Colonic mucosa (tissue), 4 donors: ENCODE results near the gene SKP1. TPM values are rescaled to one million over a fixed set of nuclear protein-coding genes. Genes with fewer than 3 reads are reported as not detected.

ENCODE experiments used
- DNase-seq: peaks from one replicate; pipeline ENCODE4 v3.0.0-alpha.2; 2020
- H3K27ac ChIP-seq: fragments of 200-600 bp; one replicate; pipeline ENCODE4 v1.8.0; 2021
- H3K27me3 ChIP-seq: fragments of 200-600 bp; one replicate; pipeline ENCODE4 v1.8.0; 2021
- H3K36me3 ChIP-seq: fragments of 200-600 bp; one replicate; pipeline ENCODE4 v1.8.0; 2021
- H3K4me1 ChIP-seq: fragments of 200-600 bp; one replicate; pipeline ENCODE4 v1.8.0; 2021; ENCODE audit warnings: mild to moderate bottlenecking
- H3K4me3 ChIP-seq: fragments of 200-600 bp; one replicate; pipeline ENCODE4 v1.8.0; 2021
- H3K9ac ChIP-seq, 2 donors: one replicate each; pipeline ENCODE4 v1.7.0; 2013; ENCODE audit warnings: control low read depth in 2 of 2, low read depth in 2 of 2, low read length in 2 of 2
- H3K9me3 ChIP-seq: fragments of 200-600 bp; one replicate; pipeline ENCODE4 v1.8.0; 2021
- intact Hi-C: fragments of 100-400 bp; cut with DNase I; formaldehyde crosslinking; loops from one replicate; pipeline ENCODE4 v1.14.1; 2022
- total RNA-seq, 2 donors: library from RNA; stranded (reverse); fragmentation: NEBNext Ultra II Directional in 1 of 2; extraction: Animal tissue kit (Norgen Biotek cat#: 25700) in 1 of 2; gene quantifications; one replicate each; pipeline ENCODE4 v1.2.1, GENCODE V29; 2021
- TF ChIP-seq, protein P1 (sequence below): fragments of 200-600 bp; IDR thresholded peaks from one replicate; pipeline ENCODE4 v1.8.0; 2022; ENCODE audit warnings: antibody characterized with exemption, mild to moderate bottlenecking
- donor health status: healthy.
- donor health status: DM: no; HTN: no; CAD: no.
- donor health status: DM: no; HTN: no; CAD: no.

SKP1 gene
- total RNA-seq, 2 donors from 2014 or later = 235 to 272 TPM

DNA sequence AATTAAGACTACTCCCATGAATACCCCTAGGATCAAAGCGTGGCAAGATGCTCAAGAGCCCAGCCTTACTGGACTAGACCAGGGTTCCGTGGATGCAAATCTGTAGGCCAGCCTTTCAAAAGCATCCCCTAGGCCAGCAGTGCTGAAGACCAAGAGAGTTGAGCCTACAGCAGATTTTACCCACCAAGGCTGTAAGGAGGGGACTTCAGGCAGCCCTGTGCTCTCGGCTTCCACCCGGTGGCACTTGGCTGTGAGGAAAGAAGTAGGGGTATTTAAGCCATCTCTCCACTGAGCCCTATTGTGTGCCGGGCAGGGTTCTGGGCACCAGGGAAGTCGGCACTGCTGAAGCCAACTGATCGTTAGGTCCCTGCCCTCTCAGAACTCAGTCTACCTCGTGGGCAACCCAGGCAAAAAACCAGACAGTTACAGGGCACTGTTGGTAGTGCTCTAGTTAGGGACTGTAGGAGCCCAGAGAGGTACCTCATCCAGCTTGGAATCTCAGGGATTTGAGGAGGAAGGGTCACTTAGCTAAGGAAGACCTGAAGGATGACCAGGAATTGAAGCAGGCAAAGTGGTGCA lies 36.8 kb downstream of the SKP1 start:
- no peak overlapping the region for H3K27ac ChIP-seq
- TF ChIP-seq, protein P1, sequence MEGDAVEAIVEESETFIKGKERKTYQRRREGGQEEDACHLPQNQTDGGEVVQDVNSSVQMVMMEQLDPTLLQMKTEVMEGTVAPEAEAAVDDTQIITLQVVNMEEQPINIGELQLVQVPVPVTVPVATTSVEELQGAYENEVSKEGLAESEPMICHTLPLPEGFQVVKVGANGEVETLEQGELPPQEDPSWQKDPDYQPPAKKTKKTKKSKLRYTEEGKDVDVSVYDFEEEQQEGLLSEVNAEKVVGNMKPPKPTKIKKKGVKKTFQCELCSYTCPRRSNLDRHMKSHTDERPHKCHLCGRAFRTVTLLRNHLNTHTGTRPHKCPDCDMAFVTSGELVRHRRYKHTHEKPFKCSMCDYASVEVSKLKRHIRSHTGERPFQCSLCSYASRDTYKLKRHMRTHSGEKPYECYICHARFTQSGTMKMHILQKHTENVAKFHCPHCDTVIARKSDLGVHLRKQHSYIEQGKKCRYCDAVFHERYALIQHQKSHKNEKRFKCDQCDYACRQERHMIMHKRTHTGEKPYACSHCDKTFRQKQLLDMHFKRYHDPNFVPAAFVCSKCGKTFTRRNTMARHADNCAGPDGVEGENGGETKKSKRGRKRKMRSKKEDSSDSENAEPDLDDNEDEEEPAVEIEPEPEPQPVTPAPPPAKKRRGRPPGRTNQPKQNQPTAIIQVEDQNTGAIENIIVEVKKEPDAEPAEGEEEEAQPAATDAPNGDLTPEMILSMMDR = no peak
- no peaks in the 10 kb centered on the region for H3K4me1 ChIP-seq
- DNase-seq = no peak
- H3K9me3 ChIP-seq = no peaks in the 10 kb centered on the region
- intact Hi-C loops = loop anchor here (5.0 kb wide), 1 partner anchor 98 kb away; no protein-coding TSS in a partner anchor
- no peaks in the 10 kb centered on the region for H3K36me3 ChIP-seq
- H3K9ac ChIP-seq = no peak overlapping the region
- H3K4me3 ChIP-seq = no peak overlapping the region
- no peaks in the 10 kb centered on the region for H3K27me3 ChIP-seq

DNA sequence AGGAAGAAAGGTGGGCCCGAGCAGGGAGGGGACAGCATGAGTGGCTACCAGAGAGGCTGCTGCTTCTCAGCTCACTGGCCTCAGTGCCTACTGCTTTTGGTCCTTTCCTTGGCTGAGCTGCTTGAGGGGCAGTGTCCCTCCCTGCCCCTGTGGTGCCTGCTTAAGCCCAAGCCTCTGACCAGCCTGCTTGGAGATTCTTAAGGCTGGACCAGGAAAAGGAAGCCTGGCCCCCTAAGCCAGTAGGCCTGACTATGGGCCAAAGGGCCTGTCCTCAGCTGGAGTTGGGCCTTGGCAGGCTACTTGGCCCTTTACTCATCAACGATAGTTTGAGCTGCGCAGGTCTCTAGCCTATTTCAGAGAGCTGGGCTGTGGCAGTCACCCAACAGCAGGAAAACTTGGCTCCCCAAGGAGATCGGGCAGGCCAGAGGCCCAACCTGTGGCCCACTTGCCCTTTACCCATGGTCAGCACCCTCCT lies 37.3 kb downstream of the SKP1 start:
- Histone ChIP-seq H3K4me3 (no peak overlapping the region), H3K27ac (no peak overlapping the region), H3K36me3 (no peaks in the 10 kb centered on the region), H3K4me1 (no peaks in the 10 kb centered on the region), H3K9ac (no peak overlapping the region), H3K9me3 (no peaks in the 10 kb centered on the region), H3K27me3 (no peaks in the 10 kb centered on the region)
- intact Hi-C loops = no loop called here
- DNase-seq = no peak
- TF ChIP-seq, protein P1 = no peak

DNA sequence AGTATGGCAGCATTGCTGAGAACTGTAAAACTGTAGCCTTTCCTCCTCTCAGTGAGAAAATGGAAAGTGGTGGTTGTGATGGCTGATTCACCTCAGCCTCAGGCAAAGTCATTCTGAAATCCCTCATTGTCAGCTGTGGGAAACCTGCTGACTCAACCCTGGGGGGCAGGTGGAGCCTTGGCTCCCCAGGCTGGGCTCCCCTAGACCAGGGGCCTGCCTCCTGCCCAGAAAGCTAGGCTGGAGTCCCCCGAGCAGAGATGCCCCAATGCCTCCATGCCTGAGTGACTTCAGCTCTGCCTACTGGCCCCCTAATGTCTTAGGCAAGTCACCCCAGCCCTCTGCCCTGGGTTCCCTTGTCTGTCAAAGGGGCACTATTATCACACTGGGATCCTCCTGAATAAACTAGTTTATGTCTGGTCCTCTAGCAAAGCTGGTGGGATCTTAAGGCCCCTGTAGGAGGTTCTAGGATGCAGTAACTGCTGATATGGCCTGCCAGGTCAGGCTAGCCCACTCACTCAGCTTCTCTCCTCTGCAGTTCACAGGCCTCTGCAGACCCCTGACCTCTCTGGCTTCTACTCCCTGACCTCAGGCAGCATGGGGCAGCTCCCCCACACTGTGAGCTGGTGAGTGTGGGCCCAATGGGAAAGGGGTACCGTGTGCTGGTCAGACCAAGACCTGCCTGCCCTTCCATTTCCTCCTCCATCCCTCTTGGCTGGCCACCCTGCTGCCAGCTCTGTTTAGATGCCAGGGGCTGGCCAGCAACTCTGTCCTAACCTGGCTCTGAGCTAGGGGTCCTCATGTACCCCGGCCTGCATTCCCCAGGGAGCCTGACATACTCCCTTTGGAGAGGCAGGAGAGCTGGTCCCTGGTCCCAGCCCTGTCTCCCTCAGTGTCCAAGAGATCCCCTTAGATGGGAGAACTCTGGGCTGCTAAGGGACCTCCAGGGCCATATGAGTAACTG lies 38.1 kb downstream of the SKP1 start:
- H3K27me3 ChIP-seq = no peaks in the 10 kb centered on the region
- H3K4me1 ChIP-seq = no peaks in the 10 kb centered on the region
- no peak overlapping the region for H3K27ac ChIP-seq
- no peak overlapping the region for H3K9ac ChIP-seq
- no peak for DNase-seq
- TF ChIP-seq, protein P1 = no peak
- no peak overlapping the region for H3K4me3 ChIP-seq
- intact Hi-C loops = no loop called here
- no peaks in the 10 kb centered on the region for H3K36me3 ChIP-seq
- H3K9me3 ChIP-seq = no peaks in the 10 kb centered on the region

DNA sequence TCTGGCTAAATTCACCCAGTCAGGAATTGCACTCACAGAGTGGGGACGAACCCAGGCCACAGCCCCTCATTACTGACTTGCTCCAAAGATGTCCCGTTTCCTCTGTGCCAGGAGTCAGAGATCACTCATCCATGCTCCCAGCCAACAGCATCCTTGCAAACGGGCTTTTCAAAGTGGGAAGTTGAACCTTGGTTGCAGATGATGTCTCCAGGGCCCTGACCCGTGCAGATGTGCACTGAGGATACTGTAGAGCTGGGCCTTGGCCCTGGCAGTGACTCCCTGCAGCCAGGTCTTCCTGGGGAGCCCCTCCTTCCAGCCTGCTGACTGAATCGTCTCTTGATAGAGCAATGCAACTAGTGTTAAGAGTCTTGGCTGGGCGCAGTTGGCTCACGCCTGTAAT lies 40.0 kb downstream of the SKP1 start:
- no peaks in the 10 kb centered on the region for H3K9me3 ChIP-seq
- TF ChIP-seq, protein P1 = no peak
- no peak for DNase-seq
- no peak overlapping the region for H3K4me3 ChIP-seq
- H3K4me1 ChIP-seq = no peaks in the 10 kb centered on the region
- H3K27me3 ChIP-seq = no peaks in the 10 kb centered on the region
- H3K9ac ChIP-seq = no peak overlapping the region
- no peaks in the 10 kb centered on the region for H3K36me3 ChIP-seq
- intact Hi-C loops = no loop called here
- no peak overlapping the region for H3K27ac ChIP-seq

DNA sequence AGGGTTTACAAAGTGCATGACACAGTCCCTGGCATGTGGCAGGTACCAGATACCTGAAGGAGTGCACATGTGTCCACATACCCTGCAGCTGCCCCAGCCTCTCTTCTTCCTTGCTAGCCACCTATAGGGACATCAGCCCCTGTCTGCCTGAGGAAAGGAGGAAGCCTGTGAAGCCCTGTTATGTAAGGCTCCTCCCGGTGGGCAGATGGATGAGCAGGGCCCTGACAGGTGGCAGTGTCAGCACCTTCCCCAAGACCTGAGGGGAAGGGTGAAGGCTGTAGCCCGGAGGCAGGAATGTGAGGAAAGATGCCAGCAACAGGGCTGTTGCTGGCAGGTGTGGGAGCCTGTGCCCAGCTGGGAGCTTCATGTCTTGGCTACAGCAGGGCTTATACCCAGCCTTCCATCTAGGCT lies 40.5 kb downstream of the SKP1 start:
- no peak overlapping the region for H3K4me3 ChIP-seq
- intact Hi-C loops = no loop called here
- no peaks in the 10 kb centered on the region for H3K9me3 ChIP-seq
- H3K9ac ChIP-seq = no peak overlapping the region
- no peaks in the 10 kb centered on the region for H3K27me3 ChIP-seq
- H3K27ac ChIP-seq = no peak overlapping the region
- no peaks in the 10 kb centered on the region for H3K36me3 ChIP-seq
- H3K4me1 ChIP-seq = no peaks in the 10 kb centered on the region
- TF ChIP-seq, protein P1 = no peak
- DNase-seq = no peak
